A549 (cell line): Measurements from ENCODE around the gene DDI2. TPM values are rescaled to one million over a fixed set of nuclear protein-coding genes. Genes with fewer than 3 reads are reported as not detected.

Source experiments
- ATAC-seq, 2 experiments: fragments of 200-7000 bp in 1 of 2; fragments of >200 bp in 1 of 2; cut with Nextera tagmentation in 1 of 2; cut with Tn5 transposase in 1 of 2; 3 replicates each; pipeline versions ENCODE4 v1.8.0 to v1.9.1; 2018 to 2020; ENCODE audit warnings: mild to moderate bottlenecking in 1 of 2, moderate library complexity in 1 of 2
- CTCF ChIA-PET: fragments of 300-600 bp; sonication (Branson Sonifier 250); formaldehyde crosslinking; extraction: SDS; loops from one replicate; lab custom pipeline; 2021; ENCODE audit warnings: antibody characterized with exemption, inconsistent platforms; lab: Yijun Ruan, JAX
- POLR2A ChIA-PET: fragments of 350-600 bp; formaldehyde crosslinking; extraction: SDS; loops from one replicate; lab custom pipeline; 2021; ENCODE audit warnings: antibody characterized with exemption, inconsistent platforms; lab: Yijun Ruan, JAX
- DNase-seq, 2 experiments: peaks; one replicate each; pipeline versions ENCODE4 v3.0.0 to v3.0.0-alpha.2; 2011 to 2016; ENCODE audit warnings: low read depth in 1 of 2, low spot score in 1 of 2
- FAIRE-seq: peaks from 2 replicates; lab custom pipeline; 2011; peaks lifted over from hg19 to GRCh38; lab: Jason Lieb, UNC
- H3K27ac ChIP-seq, 2 experiments: fragments of >200 bp; sonication (Bioruptor Twin); formaldehyde crosslinking; 3 replicates each; pipeline ENCODE4 v1.5.1; 2016 to 2017
- H3K4me1 ChIP-seq: fragments of >200 bp; sonication (Bioruptor Twin); formaldehyde crosslinking; 3 replicates; pipeline ENCODE4 v1.6.1; 2016
- H3K4me2 ChIP-seq: fragments of >200 bp; sonication (Bioruptor Twin); formaldehyde crosslinking; 3 replicates; pipeline ENCODE4 v1.6.1; 2016
- H3K4me3 ChIP-seq: fragments of >200 bp; sonication (Bioruptor Twin); formaldehyde crosslinking; 3 replicates; pipeline ENCODE4 v1.5.1; 2016
- H3K9me3 ChIP-seq: fragments of >200 bp; sonication (Bioruptor Twin); formaldehyde crosslinking; 3 replicates; pipeline ENCODE4 v1.6.1; 2016
- CBX8 ChIP-seq: fragments of 200-600 bp; sonication (generic); IDR thresholded peaks from 2 replicates; pipeline ENCODE4 v1.6.1; 2016
- CEBPB ChIP-seq, 2 experiments: fragments of >200 bp in 1 of 2; sonication (Bioruptor Twin) in 1 of 2; formaldehyde crosslinking in 1 of 2; IDR thresholded peaks; 2 replicates each; pipeline ENCODE4 v1.6.1; 2012 to 2016
- CHD4 ChIP-seq: fragments of 200-600 bp; sonication (generic); IDR thresholded peaks from 2 replicates; pipeline ENCODE4 v1.6.1; 2016; ENCODE audit warnings: antibody characterized with exemption, mild to moderate bottlenecking, borderline replicate concordance
- ESRRA ChIP-seq: fragments of 150-350 bp; IDR thresholded peaks from 2 replicates; pipeline ENCODE4 v1.6.1; 2014; ENCODE audit warnings: mild to moderate bottlenecking, low read length, borderline replicate concordance
- FOSB ChIP-seq: fragments of 250-450 bp; sonication (Bioruptor Pico); IDR thresholded peaks from 2 replicates; pipeline ENCODE4 v1.5.0; 2020; ENCODE audit warnings: mild to moderate bottlenecking, moderate library complexity
- FOXS1 ChIP-seq: fragments of 250-450 bp; sonication (Bioruptor Pico); IDR thresholded peaks from 2 replicates; pipeline ENCODE4 v1.5.0; 2020; ENCODE audit warnings: mild to moderate bottlenecking, moderate library complexity
- HOXB13 ChIP-seq: fragments of 250-450 bp; sonication (Bioruptor Pico); IDR thresholded peaks from 2 replicates; pipeline ENCODE4 v1.5.0; 2020; ENCODE audit warnings: low read depth, mild to moderate bottlenecking, moderate library complexity
- KDM1A ChIP-seq: fragments of 200-600 bp; sonication (generic); IDR thresholded peaks from 2 replicates; pipeline ENCODE4 v1.6.1; 2016; ENCODE audit warnings: low read depth, mild to moderate bottlenecking
- NR3C1 ChIP-seq: fragments of >200 bp; sonication (Bioruptor Twin); formaldehyde crosslinking; IDR thresholded peaks from 3 replicates; pipeline ENCODE4 v1.6.1; 2017
- POLR2A ChIP-seq: IDR thresholded peaks from 2 replicates; pipeline ENCODE4 v1.6.1; 2012; ENCODE audit warnings: mild to moderate bottlenecking, low read length
- RAD21 ChIP-seq, 2 experiments: fragments of >200 bp in 1 of 2; sonication (Bioruptor Twin) in 1 of 2; formaldehyde crosslinking in 1 of 2; IDR thresholded peaks in 1 of 2; conservative IDR thresholded peaks in 1 of 2; 2 replicates in 1 of 2; 3 replicates in 1 of 2; pipeline ENCODE4 v1.6.1; 2012 to 2018; ENCODE audit warnings: inconsistent platforms in 1 of 2
- RNF2 ChIP-seq: fragments of 200-600 bp; sonication (generic); IDR thresholded peaks from 2 replicates; pipeline ENCODE4 v1.6.1; 2016; ENCODE audit warnings: low read depth, mild to moderate bottlenecking, antibody characterized with exemption, moderate library complexity, borderline replicate concordance
- SMC3 ChIP-seq: fragments of >200 bp; sonication (Bioruptor Twin); formaldehyde crosslinking; IDR thresholded peaks from 3 replicates; pipeline ENCODE4 v1.6.1; 2018; ENCODE audit warnings: inconsistent platforms
- TFCP2L1 ChIP-seq: fragments of 250-450 bp; sonication (Bioruptor Pico); IDR thresholded peaks from 2 replicates; pipeline ENCODE4 v1.5.0; 2021; ENCODE audit warnings: mild to moderate bottlenecking
- TP53 ChIP-seq: fragments of 250-450 bp; sonication (Bioruptor Pico); IDR thresholded peaks from 2 replicates; pipeline ENCODE4 v1.5.0; 2021; ENCODE audit warnings: mild to moderate bottlenecking, moderate library complexity
- ZSCAN20 ChIP-seq: fragments of 250-450 bp; sonication (Bioruptor Pico); IDR thresholded peaks from 2 replicates; pipeline ENCODE4 v1.8.0; 2022; ENCODE audit warnings: mild to moderate bottlenecking, moderate library complexity
- whole genome bisulfite sequencing: methylation state at CpG from one replicate; pipeline ENCODE4 v1.1.6; 2017; ENCODE audit errors: missing lambda C conversion rate; 5-methylcytosine and 5-hydroxymethylcytosine counted together
- polyA plus RNA-seq, 4 experiments: library from polyadenylated mRNA; depleted of rRNA in 3 of 4; stranded (reverse); fragments of >200 nt; fragmentation: RNase III in 1 of 4; extraction: RNeasy Plus Mini Kit Qiagen cat#74134 plus additional on column Dnase treatment in 1 of 4; gene quantifications; 2 replicates in 3 of 4; 3 replicates in 1 of 4; pipeline ENCODE4 v1.2.3, GENCODE V29; 2011 to 2017
- TF ChIP-seq, protein P1 (sequence below): fragments of 250-450 bp; sonication (Bioruptor Pico); IDR thresholded peaks from 2 replicates; pipeline ENCODE4 v1.5.0; 2020; ENCODE audit warnings: low read depth, mild to moderate bottlenecking, moderate library complexity
- TF ChIP-seq, protein P2 (sequence below): IDR thresholded peaks from 2 replicates; pipeline ENCODE4 v1.6.1; 2012
- TF ChIP-seq, protein P3 (sequence below): IDR thresholded peaks from 2 replicates; pipeline ENCODE4 v1.6.1; 2012
- TF ChIP-seq, protein P4 (sequence below): fragments of >200 bp; sonication (Bioruptor Twin); formaldehyde crosslinking; IDR thresholded peaks from 2 replicates; pipeline ENCODE4 v1.6.1; 2016
- TF ChIP-seq, protein P5 (sequence below): fragments of 200-600 bp; sonication (generic); IDR thresholded peaks from 2 replicates; pipeline ENCODE4 v1.6.1; 2016; ENCODE audit warnings: antibody characterized with exemption, mild to moderate bottlenecking, moderate library complexity

Gene DDI2
- polyA plus RNA-seq, 2 of the 4 experiments (the other 2 are of a cell fraction) = 6.3 to 8.6 TPM

DNA sequence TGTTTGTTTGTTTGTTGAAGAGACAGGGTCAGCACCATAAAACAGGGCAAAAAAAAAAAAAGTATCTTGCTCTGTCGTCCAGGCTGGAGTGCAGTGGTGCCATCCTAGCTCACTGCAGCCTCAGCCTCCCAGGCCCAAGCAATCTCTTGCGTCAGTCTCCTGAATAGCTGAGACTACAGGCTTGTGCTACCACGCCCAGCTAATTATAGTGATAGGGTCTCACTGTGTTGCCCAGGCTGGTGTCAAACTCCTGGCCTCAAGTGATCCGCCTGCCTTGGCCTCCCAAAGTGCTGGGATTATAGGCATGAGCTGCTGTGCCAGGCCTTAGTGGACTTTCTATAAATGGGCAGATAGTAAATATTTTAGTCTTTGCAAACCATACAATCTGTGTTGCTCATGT lies 19.2 kb downstream of the DDI2 start:
- WGBS = 94% methylated on average over 4 of the region's 4 CpGs
- DNase-seq (no peak), FAIRE-seq (no peak), ATAC-seq (no peak)
- POLR2A ChIA-PET = no interaction called here
- no peak for TF ChIP-seq CHD4
- no peak for TF ChIP-seq NR3C1
- TF ChIP-seq, protein P1, sequence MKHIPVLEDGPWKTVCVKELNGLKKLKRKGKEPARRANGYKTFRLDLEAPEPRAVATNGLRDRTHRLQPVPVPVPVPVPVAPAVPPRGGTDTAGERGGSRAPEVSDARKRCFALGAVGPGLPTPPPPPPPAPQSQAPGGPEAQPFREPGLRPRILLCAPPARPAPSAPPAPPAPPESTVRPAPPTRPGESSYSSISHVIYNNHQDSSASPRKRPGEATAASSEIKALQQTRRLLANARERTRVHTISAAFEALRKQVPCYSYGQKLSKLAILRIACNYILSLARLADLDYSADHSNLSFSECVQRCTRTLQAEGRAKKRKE (CRISPR knock-in tag) = no peak
- TF ChIP-seq RNF2 = no peak
- TF ChIP-seq, protein P2, sequence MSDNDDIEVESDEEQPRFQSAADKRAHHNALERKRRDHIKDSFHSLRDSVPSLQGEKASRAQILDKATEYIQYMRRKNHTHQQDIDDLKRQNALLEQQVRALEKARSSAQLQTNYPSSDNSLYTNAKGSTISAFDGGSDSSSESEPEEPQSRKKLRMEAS = no peak
- TF ChIP-seq TFCP2L1 (CRISPR knock-in tag) = no peak
- no peak for TF ChIP-seq POLR2A
- TF ChIP-seq ZSCAN20 (CRISPR knock-in tag) = no peak
- TF ChIP-seq ESRRA = no peak
- TF ChIP-seq, protein P3, sequence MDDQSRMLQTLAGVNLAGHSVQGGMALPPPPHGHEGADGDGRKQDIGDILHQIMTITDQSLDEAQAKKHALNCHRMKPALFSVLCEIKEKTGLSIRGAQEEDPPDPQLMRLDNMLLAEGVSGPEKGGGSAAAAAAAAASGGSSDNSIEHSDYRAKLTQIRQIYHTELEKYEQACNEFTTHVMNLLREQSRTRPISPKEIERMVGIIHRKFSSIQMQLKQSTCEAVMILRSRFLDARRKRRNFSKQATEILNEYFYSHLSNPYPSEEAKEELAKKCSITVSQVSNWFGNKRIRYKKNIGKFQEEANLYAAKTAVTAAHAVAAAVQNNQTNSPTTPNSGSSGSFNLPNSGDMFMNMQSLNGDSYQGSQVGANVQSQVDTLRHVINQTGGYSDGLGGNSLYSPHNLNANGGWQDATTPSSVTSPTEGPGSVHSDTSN = no peak
- no peak for TF ChIP-seq SMC3
- TF ChIP-seq CBX8 = no peak
- no peak for TF ChIP-seq CEBPB (IDR thresholded peaks at IDR 0.05)
- Histone ChIP-seq H3K9me3 (no peaks in the 10 kb centered on the region), H3K27ac (no peak overlapping the region), H3K4me3 (no peak overlapping the region), H3K4me2 (no peak overlapping the region), H3K4me1 (no peaks in the 10 kb centered on the region)
- CTCF ChIA-PET = interaction anchor here (1.8 to 1.9 kb wide), 2 partner anchors 19 kb away, joined by 4 to 7 read pairs; partner anchors contain the start of gene DDI2

DNA sequence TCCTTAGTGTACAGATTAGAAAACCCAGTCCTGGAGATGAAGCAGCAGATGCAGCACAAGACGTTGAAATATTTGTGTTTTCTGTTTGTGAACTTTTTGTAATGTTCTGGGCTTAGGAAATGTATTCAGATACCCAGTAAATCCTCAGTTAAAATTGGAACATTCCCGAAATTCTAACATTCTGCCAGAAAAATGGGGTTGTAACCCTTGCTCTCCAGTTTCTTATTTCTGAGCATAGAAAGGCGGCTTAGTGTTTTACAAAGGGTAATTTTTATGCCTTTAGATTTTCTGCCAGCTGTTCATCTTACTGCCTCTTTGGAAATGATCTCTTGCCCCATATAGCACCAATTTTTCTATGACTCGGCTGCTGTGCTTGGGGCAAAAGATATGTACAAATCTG lies 20.6 kb downstream of the DDI2 start:
- H3K9me3 ChIP-seq = no peaks in the 10 kb centered on the region
- no peak overlapping the region for H3K4me3 ChIP-seq
- H3K4me2 ChIP-seq = no peak overlapping the region
- DNase-seq (no peak), FAIRE-seq (no peak), ATAC-seq (no peak)
- POLR2A ChIA-PET = no interaction called here
- CTCF ChIA-PET = no interaction called here
- no peak overlapping the region for H3K27ac ChIP-seq
- H3K4me1 ChIP-seq = no peaks in the 10 kb centered on the region
- WGBS = 89% methylated on average over 4 of the region's 4 CpGs
- TF ChIP-seq, protein P4, sequence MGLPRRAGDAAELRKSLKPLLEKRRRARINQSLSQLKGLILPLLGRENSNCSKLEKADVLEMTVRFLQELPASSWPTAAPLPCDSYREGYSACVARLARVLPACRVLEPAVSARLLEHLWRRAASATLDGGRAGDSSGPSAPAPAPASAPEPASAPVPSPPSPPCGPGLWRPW = no peak
- TF ChIP-seq, protein P5, sequence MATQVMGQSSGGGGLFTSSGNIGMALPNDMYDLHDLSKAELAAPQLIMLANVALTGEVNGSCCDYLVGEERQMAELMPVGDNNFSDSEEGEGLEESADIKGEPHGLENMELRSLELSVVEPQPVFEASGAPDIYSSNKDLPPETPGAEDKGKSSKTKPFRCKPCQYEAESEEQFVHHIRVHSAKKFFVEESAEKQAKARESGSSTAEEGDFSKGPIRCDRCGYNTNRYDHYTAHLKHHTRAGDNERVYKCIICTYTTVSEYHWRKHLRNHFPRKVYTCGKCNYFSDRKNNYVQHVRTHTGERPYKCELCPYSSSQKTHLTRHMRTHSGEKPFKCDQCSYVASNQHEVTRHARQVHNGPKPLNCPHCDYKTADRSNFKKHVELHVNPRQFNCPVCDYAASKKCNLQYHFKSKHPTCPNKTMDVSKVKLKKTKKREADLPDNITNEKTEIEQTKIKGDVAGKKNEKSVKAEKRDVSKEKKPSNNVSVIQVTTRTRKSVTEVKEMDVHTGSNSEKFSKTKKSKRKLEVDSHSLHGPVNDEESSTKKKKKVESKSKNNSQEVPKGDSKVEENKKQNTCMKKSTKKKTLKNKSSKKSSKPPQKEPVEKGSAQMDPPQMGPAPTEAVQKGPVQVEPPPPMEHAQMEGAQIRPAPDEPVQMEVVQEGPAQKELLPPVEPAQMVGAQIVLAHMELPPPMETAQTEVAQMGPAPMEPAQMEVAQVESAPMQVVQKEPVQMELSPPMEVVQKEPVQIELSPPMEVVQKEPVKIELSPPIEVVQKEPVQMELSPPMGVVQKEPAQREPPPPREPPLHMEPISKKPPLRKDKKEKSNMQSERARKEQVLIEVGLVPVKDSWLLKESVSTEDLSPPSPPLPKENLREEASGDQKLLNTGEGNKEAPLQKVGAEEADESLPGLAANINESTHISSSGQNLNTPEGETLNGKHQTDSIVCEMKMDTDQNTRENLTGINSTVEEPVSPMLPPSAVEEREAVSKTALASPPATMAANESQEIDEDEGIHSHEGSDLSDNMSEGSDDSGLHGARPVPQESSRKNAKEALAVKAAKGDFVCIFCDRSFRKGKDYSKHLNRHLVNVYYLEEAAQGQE = no peak
- no peak for TF ChIP-seq HOXB13 (CRISPR knock-in tag)
- no peak for TF ChIP-seq FOSB (CRISPR knock-in tag)
- TF ChIP-seq FOXS1 = no peak
- TF ChIP-seq TP53 (CRISPR knock-in tag) = no peak
- TF ChIP-seq KDM1A = no peak
- no peak for TF ChIP-seq RAD21 (conservative IDR thresholded peaks at IDR 0.05 in 1 of 2, IDR thresholded peaks at IDR 0.05 in 1 of 2)
- TF ChIP-seq, protein P2 = no peak
- TF ChIP-seq, protein P1 (CRISPR knock-in tag) = no peak
